Neural cell (in vitro differentiated cells): Measurements from ENCODE around the gene INSR. TPM values are rescaled to one million over a fixed set of nuclear protein-coding genes. Genes with fewer than 3 reads are reported as not detected.

ENCODE experiments used
- H2AFZ ChIP-seq: fragments of 200-600, 300-800 bp; sonication (generic), shearing (Covaris generic); 2 replicates; pipeline ENCODE4 v1.6.0; 2014; ENCODE audit warnings: low read depth, mild to moderate bottlenecking, antibody characterized with exemption, low read length, moderate library complexity
- H3F3A ChIP-seq: fragments of 200-600 bp; shearing (Covaris generic); 2 replicates; pipeline ENCODE4 v1.6.1; 2016; ENCODE audit warnings: mild to moderate bottlenecking, moderate library complexity, mixed read lengths, antibody characterized with exemption, low read length; ENCODE audit not compliant: insufficient read depth, poor library complexity, severe bottlenecking
- H3K27ac ChIP-seq: fragments of 200-600, 300-800 bp; sonication (generic), shearing (Covaris generic); 2 replicates; pipeline ENCODE4 v1.5.1; 2014; ENCODE audit warnings: mild to moderate bottlenecking, low read length, moderate library complexity
- H3K27me3 ChIP-seq: fragments of 300-800, 200-600 bp; sonication (generic), shearing (Covaris generic); 2 replicates; pipeline ENCODE4 v1.6.0; 2014; ENCODE audit warnings: mild to moderate bottlenecking, low read depth, low read length, moderate library complexity; ENCODE audit not compliant: insufficient read depth
- H3K36me3 ChIP-seq: fragments of 300-800, 200-600 bp; sonication (generic), shearing (Covaris generic); 2 replicates; pipeline ENCODE4 v1.5.1; 2014; ENCODE audit warnings: mild to moderate bottlenecking, antibody characterized with exemption, low read length, moderate library complexity; ENCODE audit not compliant: insufficient read depth
- H3K4me2 ChIP-seq: fragments of 300-800, 200-600 bp; sonication (generic), shearing (Covaris generic); 2 replicates; pipeline ENCODE4 v1.6.0; 2014; ENCODE audit warnings: mild to moderate bottlenecking, low read length
- H3K4me3 ChIP-seq: fragments of 300-800, 200-600 bp; sonication (generic), shearing (Covaris generic); 2 replicates; pipeline ENCODE4 v1.5.1; 2014; ENCODE audit warnings: mild to moderate bottlenecking, low read length, moderate library complexity
- H3K79me2 ChIP-seq: fragments of 200-600 bp; shearing (Covaris generic); replicated peaks from 2 replicates; pipeline ENCODE4 v1.6.0; 2014; ENCODE audit warnings: mild to moderate bottlenecking, low read length, moderate library complexity; ENCODE audit not compliant: insufficient read depth
- H3K9ac ChIP-seq: fragments of 300-800, 200-600 bp; sonication (generic), shearing (Covaris generic); 2 replicates; pipeline ENCODE4 v1.6.1; 2016; ENCODE audit warnings: mild to moderate bottlenecking, low read length, mixed read lengths
- H3K9me2 ChIP-seq: fragments of 200-600 bp; shearing (Covaris generic); 2 replicates; pipeline ENCODE4 v1.6.1; 2016; ENCODE audit warnings: mild to moderate bottlenecking, low read length, mixed read lengths; ENCODE audit not compliant: insufficient read depth
- H3K9me3 ChIP-seq: fragments of 200-600, 300-800 bp; sonication (generic), shearing (Covaris generic); 2 replicates; pipeline ENCODE4 v1.6.1; 2016; ENCODE audit warnings: mild to moderate bottlenecking, mixed run types, low read length, moderate library complexity, mixed read lengths
- H4K20me1 ChIP-seq: fragments of 200-600 bp; shearing (Covaris generic); 2 replicates; pipeline ENCODE4 v1.6.1; 2016; ENCODE audit warnings: mild to moderate bottlenecking, mixed run types; ENCODE audit not compliant: insufficient read depth
- EP300 ChIP-seq: fragments of 450-650 bp; conservative IDR thresholded peaks from 2 replicates; pipeline ENCODE4 v1.6.1; 2014; ENCODE audit warnings: antibody characterized with exemption, mild to moderate bottlenecking, moderate library complexity; ENCODE audit not compliant: poor library complexity, severe bottlenecking
- EZH2 ChIP-seq: fragments of 200-600, 300-800 bp; shearing (Covaris generic), sonication (generic); IDR thresholded peaks from 2 replicates; pipeline ENCODE4 v1.6.1; 2014; ENCODE audit warnings: antibody characterized with exemption, low read length, borderline replicate concordance, mild to moderate bottlenecking; ENCODE audit not compliant: insufficient read depth, poor library complexity, severe bottlenecking
- MXI1 ChIP-seq: fragments of 450-650 bp; conservative IDR thresholded peaks from 2 replicates; pipeline ENCODE4 v1.6.1; 2014; ENCODE audit warnings: antibody characterized with exemption, mild to moderate bottlenecking; ENCODE audit not compliant: poor library complexity, severe bottlenecking
- POLR2AphosphoS5 ChIP-seq: IDR thresholded peaks from 2 replicates; pipeline ENCODE4 v1.6.1; 2012
- RAD21 ChIP-seq: fragments of 450-650 bp; conservative IDR thresholded peaks from 2 replicates; pipeline ENCODE4 v1.6.1; 2014; ENCODE audit warnings: antibody characterized with exemption, mild to moderate bottlenecking, moderate library complexity
- SMC3 ChIP-seq: fragments of 450-650 bp; conservative IDR thresholded peaks from 2 replicates; pipeline ENCODE4 v1.6.1; 2014; ENCODE audit warnings: antibody characterized with exemption, mild to moderate bottlenecking, moderate library complexity; ENCODE audit not compliant: poor library complexity
- TAF1 ChIP-seq: IDR thresholded peaks from 2 replicates; pipeline ENCODE4 v1.6.1; 2012; ENCODE audit warnings: low read depth
- polyA plus RNA-seq: library from polyadenylated mRNA; depleted of rRNA; stranded (reverse); fragments of >200 nt; gene quantifications from 2 replicates; pipeline ENCODE4 v1.2.3, GENCODE V29; 2014
- TF ChIP-seq, protein P1 (sequence below): fragments of 450-650 bp; IDR thresholded peaks from 2 replicates; pipeline ENCODE4 v1.5.1; 2014; ENCODE audit warnings: antibody characterized with exemption, mild to moderate bottlenecking, moderate library complexity; ENCODE audit not compliant: poor library complexity, severe bottlenecking
- TF ChIP-seq, protein P2 (sequence below): IDR thresholded peaks from 2 replicates; pipeline ENCODE4 v1.6.1; 2012; ENCODE audit warnings: borderline replicate concordance

Gene INSR
- polyA plus RNA-seq, 1 donor from 2014 or later = 16.0 TPM

DNA sequence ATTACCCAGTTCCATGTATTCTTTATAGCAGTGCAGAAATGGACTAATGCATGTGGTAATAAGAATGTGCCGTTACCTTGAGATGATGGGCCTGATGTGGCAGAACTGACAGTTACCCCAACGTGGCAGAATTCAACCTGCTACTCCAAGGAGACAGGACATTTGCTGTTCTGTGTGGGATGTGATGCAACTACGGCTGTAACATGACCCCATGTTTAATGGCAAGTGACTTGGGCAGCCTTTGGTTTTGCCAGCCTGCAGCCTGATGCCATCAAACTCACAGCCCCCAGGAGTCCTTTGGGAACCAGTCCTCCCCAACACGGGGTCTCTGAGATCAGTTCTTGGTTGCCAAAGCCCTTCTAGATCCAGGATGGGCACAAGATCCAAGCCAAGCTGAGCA is 117.4 kb downstream of the INSR start:
- peaks cover 4% of the 10 kb centered on the region for H3K9me3 ChIP-seq
- H3K9me2 ChIP-seq = no peaks in the 10 kb centered on the region
- H3K27me3 ChIP-seq = no peaks in the 10 kb centered on the region
- peaks cover 6% of the 10 kb centered on the region for H3K36me3 ChIP-seq
- no peaks in the 10 kb centered on the region for H3K79me2 ChIP-seq
- no peak overlapping the region for H3K4me2 ChIP-seq
- no peak overlapping the region for H3K27ac ChIP-seq
- no peaks in the 10 kb centered on the region for H3F3A ChIP-seq
- H2AFZ ChIP-seq = no peak overlapping the region
- H4K20me1 ChIP-seq = no peaks in the 10 kb centered on the region
- H3K9ac ChIP-seq = no peak overlapping the region
- H3K4me3 ChIP-seq = no peak overlapping the region
- TF ChIP-seq, protein P1, sequence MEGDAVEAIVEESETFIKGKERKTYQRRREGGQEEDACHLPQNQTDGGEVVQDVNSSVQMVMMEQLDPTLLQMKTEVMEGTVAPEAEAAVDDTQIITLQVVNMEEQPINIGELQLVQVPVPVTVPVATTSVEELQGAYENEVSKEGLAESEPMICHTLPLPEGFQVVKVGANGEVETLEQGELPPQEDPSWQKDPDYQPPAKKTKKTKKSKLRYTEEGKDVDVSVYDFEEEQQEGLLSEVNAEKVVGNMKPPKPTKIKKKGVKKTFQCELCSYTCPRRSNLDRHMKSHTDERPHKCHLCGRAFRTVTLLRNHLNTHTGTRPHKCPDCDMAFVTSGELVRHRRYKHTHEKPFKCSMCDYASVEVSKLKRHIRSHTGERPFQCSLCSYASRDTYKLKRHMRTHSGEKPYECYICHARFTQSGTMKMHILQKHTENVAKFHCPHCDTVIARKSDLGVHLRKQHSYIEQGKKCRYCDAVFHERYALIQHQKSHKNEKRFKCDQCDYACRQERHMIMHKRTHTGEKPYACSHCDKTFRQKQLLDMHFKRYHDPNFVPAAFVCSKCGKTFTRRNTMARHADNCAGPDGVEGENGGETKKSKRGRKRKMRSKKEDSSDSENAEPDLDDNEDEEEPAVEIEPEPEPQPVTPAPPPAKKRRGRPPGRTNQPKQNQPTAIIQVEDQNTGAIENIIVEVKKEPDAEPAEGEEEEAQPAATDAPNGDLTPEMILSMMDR = no peak
- no peak for TF ChIP-seq EZH2
- TF ChIP-seq SMC3 = no peak
- TF ChIP-seq, protein P2, sequence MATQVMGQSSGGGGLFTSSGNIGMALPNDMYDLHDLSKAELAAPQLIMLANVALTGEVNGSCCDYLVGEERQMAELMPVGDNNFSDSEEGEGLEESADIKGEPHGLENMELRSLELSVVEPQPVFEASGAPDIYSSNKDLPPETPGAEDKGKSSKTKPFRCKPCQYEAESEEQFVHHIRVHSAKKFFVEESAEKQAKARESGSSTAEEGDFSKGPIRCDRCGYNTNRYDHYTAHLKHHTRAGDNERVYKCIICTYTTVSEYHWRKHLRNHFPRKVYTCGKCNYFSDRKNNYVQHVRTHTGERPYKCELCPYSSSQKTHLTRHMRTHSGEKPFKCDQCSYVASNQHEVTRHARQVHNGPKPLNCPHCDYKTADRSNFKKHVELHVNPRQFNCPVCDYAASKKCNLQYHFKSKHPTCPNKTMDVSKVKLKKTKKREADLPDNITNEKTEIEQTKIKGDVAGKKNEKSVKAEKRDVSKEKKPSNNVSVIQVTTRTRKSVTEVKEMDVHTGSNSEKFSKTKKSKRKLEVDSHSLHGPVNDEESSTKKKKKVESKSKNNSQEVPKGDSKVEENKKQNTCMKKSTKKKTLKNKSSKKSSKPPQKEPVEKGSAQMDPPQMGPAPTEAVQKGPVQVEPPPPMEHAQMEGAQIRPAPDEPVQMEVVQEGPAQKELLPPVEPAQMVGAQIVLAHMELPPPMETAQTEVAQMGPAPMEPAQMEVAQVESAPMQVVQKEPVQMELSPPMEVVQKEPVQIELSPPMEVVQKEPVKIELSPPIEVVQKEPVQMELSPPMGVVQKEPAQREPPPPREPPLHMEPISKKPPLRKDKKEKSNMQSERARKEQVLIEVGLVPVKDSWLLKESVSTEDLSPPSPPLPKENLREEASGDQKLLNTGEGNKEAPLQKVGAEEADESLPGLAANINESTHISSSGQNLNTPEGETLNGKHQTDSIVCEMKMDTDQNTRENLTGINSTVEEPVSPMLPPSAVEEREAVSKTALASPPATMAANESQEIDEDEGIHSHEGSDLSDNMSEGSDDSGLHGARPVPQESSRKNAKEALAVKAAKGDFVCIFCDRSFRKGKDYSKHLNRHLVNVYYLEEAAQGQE = no peak
- TF ChIP-seq EP300 = no peak
- TF ChIP-seq TAF1 = no peak
- no peak for TF ChIP-seq POLR2AphosphoS5
- no peak for TF ChIP-seq RAD21
- no peak for TF ChIP-seq MXI1

DNA sequence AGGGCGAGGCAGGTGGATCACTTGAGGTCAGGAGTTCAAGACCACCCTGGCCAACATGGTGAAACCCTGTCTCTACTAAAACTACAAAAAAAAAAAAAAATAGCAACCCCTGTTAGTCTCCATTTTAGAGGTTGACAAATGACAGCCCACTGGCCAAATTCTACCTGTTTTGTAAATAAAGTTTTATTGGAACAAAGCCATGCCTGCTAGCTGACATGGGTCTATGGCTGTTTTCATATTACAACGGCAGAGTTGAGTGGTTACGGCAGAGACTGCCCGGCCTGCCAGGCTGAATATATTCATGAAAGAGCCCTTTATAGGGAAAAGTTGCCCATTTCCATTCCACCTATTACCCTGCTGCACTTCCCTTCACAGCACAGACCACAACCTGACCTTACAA is 121.4 kb downstream of the INSR start:
- H3F3A ChIP-seq = no peaks in the 10 kb centered on the region
- H4K20me1 ChIP-seq = no peaks in the 10 kb centered on the region
- no peak overlapping the region for H3K27ac ChIP-seq
- H3K36me3 ChIP-seq = peaks cover 28% of the 10 kb centered on the region
- no peaks in the 10 kb centered on the region for H3K27me3 ChIP-seq
- H3K79me2 ChIP-seq = no peaks in the 10 kb centered on the region
- no peak overlapping the region for H2AFZ ChIP-seq
- H3K4me3 ChIP-seq = no peak overlapping the region
- TF ChIP-seq EP300 = no peak
- TF ChIP-seq MXI1 = no peak
- TF ChIP-seq POLR2AphosphoS5 = no peak
- no peak for TF ChIP-seq RAD21
- TF ChIP-seq TAF1 = no peak
- TF ChIP-seq EZH2 = no peak
- TF ChIP-seq, protein P1 = no peak
- no peak for TF ChIP-seq SMC3
- TF ChIP-seq, protein P2 = no peak
- no peak overlapping the region for H3K9ac ChIP-seq
- no peaks in the 10 kb centered on the region for H3K9me2 ChIP-seq
- H3K4me2 ChIP-seq = no peak overlapping the region
- H3K9me3 ChIP-seq = peaks cover 16% of the 10 kb centered on the region
